HCT116 (cell line): Measurements from ENCODE around the gene CCDC91.

ENCODE experiments used
- POLR2A ChIP-seq: IDR thresholded peaks from 2 replicates; pipeline ENCODE4 v1.7.0; 2011; ENCODE audit warnings: borderline replicate concordance; ENCODE audit not compliant: insufficient read depth, insufficient read length; ENCODE audit errors: extremely low read depth
- TF ChIP-seq, protein P1 (sequence below): IDR thresholded peaks from 2 replicates; pipeline ENCODE4 v1.6.1; 2012
- TF ChIP-seq, protein P2 (sequence below), 3 experiments: fragments of 200-600 bp in 1 of 3; sonication (generic) in 1 of 3; IDR thresholded peaks in 2 of 3; conservative IDR thresholded peaks in 1 of 3; 2 replicates each; pipeline ENCODE4 v1.5.1; 2012 to 2017; ENCODE audit warnings: low read depth in 2 of 3, low read length in 2 of 3, antibody characterized with exemption in 1 of 3, borderline replicate concordance in 1 of 3, control low read depth in 1 of 3, mild to moderate bottlenecking in 1 of 3, mixed read lengths in 1 of 3, mixed run types in 1 of 3, moderate library complexity in 1 of 3; ENCODE audit not compliant: insufficient read depth in 1 of 3
- TF ChIP-seq, protein P3 (sequence below): IDR thresholded peaks from 2 replicates; pipeline ENCODE4 v1.6.1; 2012

DNA sequence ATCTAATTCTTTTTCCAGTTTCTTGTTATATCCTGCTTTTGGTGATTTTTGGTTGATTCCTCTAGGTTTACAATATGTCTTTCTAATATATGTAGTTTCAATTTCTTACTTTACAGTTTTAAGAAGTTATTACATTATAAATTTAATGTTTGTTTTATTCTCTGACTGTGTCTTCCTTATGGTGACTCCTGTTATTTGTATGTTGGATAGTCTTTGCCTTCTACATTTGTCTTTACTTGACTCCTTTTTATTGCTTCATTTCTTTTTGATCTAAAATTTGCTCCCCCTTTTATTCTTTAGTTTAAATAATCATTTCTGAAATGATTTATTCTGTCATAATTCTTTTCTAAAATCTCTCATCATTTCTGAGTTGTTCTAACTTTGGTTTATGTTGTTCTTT is 125.8 kb downstream of the CCDC91 start:
- TF ChIP-seq, protein P1, sequence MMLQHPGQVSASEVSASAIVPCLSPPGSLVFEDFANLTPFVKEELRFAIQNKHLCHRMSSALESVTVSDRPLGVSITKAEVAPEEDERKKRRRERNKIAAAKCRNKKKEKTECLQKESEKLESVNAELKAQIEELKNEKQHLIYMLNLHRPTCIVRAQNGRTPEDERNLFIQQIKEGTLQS = no peak
- TF ChIP-seq, protein P2, sequence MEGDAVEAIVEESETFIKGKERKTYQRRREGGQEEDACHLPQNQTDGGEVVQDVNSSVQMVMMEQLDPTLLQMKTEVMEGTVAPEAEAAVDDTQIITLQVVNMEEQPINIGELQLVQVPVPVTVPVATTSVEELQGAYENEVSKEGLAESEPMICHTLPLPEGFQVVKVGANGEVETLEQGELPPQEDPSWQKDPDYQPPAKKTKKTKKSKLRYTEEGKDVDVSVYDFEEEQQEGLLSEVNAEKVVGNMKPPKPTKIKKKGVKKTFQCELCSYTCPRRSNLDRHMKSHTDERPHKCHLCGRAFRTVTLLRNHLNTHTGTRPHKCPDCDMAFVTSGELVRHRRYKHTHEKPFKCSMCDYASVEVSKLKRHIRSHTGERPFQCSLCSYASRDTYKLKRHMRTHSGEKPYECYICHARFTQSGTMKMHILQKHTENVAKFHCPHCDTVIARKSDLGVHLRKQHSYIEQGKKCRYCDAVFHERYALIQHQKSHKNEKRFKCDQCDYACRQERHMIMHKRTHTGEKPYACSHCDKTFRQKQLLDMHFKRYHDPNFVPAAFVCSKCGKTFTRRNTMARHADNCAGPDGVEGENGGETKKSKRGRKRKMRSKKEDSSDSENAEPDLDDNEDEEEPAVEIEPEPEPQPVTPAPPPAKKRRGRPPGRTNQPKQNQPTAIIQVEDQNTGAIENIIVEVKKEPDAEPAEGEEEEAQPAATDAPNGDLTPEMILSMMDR (IDR thresholded peaks at IDR 0.05 in 2 of 3, conservative IDR thresholded peaks at IDR 0.05 in 1 of 3; ENCODE audit: borderline replicate concordance in 1 of 3, insufficient read depth in 1 of 3, low read depth in 2 of 3, low read length in 2 of 3) = no peak
- TF ChIP-seq POLR2A = no peak
- TF ChIP-seq, protein P3, sequence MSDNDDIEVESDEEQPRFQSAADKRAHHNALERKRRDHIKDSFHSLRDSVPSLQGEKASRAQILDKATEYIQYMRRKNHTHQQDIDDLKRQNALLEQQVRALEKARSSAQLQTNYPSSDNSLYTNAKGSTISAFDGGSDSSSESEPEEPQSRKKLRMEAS = no peak
